GM12891 (cell line): ENCODE measurements around the gene NOTCH2.

ENCODE experiments used
- DNase-seq: peaks from one replicate; pipeline ENCODE4 v3.0.0; 2011; ENCODE audit warnings: low spot score; ENCODE audit not compliant: insufficient read length
- FAIRE-seq: peaks from 2 replicates; lab custom pipeline; 2011; peaks lifted over from hg19 to GRCh38; lab: Jason Lieb, UNC
- PAX5 ChIP-seq: IDR thresholded peaks from 2 replicates; pipeline ENCODE4 v1.6.1; 2011; ENCODE audit warnings: low read length, moderate library complexity, mild to moderate bottlenecking; ENCODE audit not compliant: insufficient read depth, severe bottlenecking
- POLR2A ChIP-seq: IDR thresholded peaks from 2 replicates; pipeline ENCODE4 v1.6.1; 2011; ENCODE audit warnings: low read depth, low read length, control low read depth
- POLR2AphosphoS5 ChIP-seq: IDR thresholded peaks from 2 replicates; pipeline ENCODE4 v1.6.1; 2011; ENCODE audit warnings: low read depth, low read length, control low read depth
- POU2F2 ChIP-seq: IDR thresholded peaks from 2 replicates; pipeline ENCODE4 v1.6.1; 2011; ENCODE audit warnings: low read depth, mild to moderate bottlenecking, control low read depth, low read length, moderate library complexity
- SPI1 ChIP-seq: IDR thresholded peaks from 2 replicates; pipeline ENCODE4 v1.6.1; 2011; ENCODE audit warnings: low read depth, low read length, control low read depth
- TAF1 ChIP-seq: IDR thresholded peaks from 2 replicates; pipeline ENCODE4 v1.6.1; 2011; ENCODE audit warnings: low read depth, low read length, control low read depth

NOTCH2 gene

GRCh38 chr1:119896303-119896702 is 173.2 kb downstream of the NOTCH2 start, which contains the start of gene ADAM30:
TSS of gene ADAM30 (minus strand) at chr1:119896515. CDS start at chr1:119896336, 179 bp downstream.
- FAIRE-seq (no peak), DNase-seq (no peak)
- TF ChIP-seq PAX5: no peak

GRCh38 chr1:119895102-119895501 is 174.4 kb downstream of the NOTCH2 start:
- TF ChIP-seq SPI1 (no peak), POLR2AphosphoS5 (no peak), POU2F2 (no peak), POLR2A (no peak), PAX5 (no peak), TAF1 (no peak)
- DNase-seq (no peak), FAIRE-seq (no peak)

GRCh38 chr1:119893827-119894700 is 175.4 kb downstream of the NOTCH2 start:
- FAIRE-seq: no peak
- DNase-seq: no peak
- no peak for TF ChIP-seq POLR2A

- FAIRE-seq (no peak), DNase-seq (no peak)
- TF ChIP-seq PAX5 (no peak), POLR2A (no peak), SPI1 (no peak), POU2F2 (no peak), POLR2AphosphoS5 (no peak), TAF1 (no peak)
Measured at GRCh38 chr1:119893238-119893791, 176.1 kb downstream of the NOTCH2 start.

GRCh38 chr1:119891386-119891785 is 178.1 kb downstream of the NOTCH2 start:
- TF ChIP-seq PAX5 (no peak), POLR2AphosphoS5 (no peak), POLR2A (no peak), POU2F2 (no peak), SPI1 (no peak), TAF1 (no peak)
- DNase-seq (no peak), FAIRE-seq (no peak)

GRCh38 chr1:119888476-119888875 is 181.0 kb downstream of the NOTCH2 start:
- FAIRE-seq: no peak
- DNase-seq: no peak
- no peak for TF ChIP-seq POLR2AphosphoS5
- TF ChIP-seq PAX5: no peak
- no peak for TF ChIP-seq TAF1
- no peak for TF ChIP-seq POLR2A
- no peak for TF ChIP-seq POU2F2
- no peak for TF ChIP-seq SPI1

GRCh38 chr1:119887427-119887826 is 182.0 kb downstream of the NOTCH2 start:
- FAIRE-seq (no peak), DNase-seq (no peak)
- no peak for TF ChIP-seq POLR2AphosphoS5
- no peak for TF ChIP-seq POLR2A
- no peak for TF ChIP-seq PAX5
- TF ChIP-seq TAF1: no peak
- no peak for TF ChIP-seq POU2F2
- no peak for TF ChIP-seq SPI1

- peak; percentile 24 for DNase-seq
- peak; percentile 76 for FAIRE-seq
- TF ChIP-seq POLR2AphosphoS5 (no peak), PAX5 (no peak), POLR2A (no peak), POU2F2 (peak; percentile 34; the same call in 1 of the 2 replicates), TAF1 (no peak), SPI1 (no peak)
Measured at GRCh38 chr1:119885903-119886783, 183.3 kb downstream of the NOTCH2 start.

- no peak for DNase-seq
- TF ChIP-seq TAF1: no peak
- no peak for FAIRE-seq
Measured at GRCh38 chr1:119884711-119885110, 184.8 kb downstream of the NOTCH2 start.

- TF ChIP-seq TAF1 (no peak), POLR2AphosphoS5 (no peak), POU2F2 (no peak), POLR2A (no peak), SPI1 (no peak), PAX5 (no peak)
- FAIRE-seq: no peak
- no peak for DNase-seq
Measured at GRCh38 chr1:119883826-119884225, 185.6 kb downstream of the NOTCH2 start.
